LNCAP (cell line): Measurements from ENCODE around the gene MTARC2.

Source experiments
- CTCF ChIP-seq: fragments of 450-650 bp; IDR thresholded peaks from 2 replicates; pipeline ENCODE4 v1.5.1; 2017; ENCODE audit warnings: mild to moderate bottlenecking

The MTARC2 gene

GRCh38 chr1:220815409-220815808 is 67.3 kb downstream of the MTARC2 start:
- TF ChIP-seq CTCF = no peak

- no peak for TF ChIP-seq CTCF
Measured at GRCh38 chr1:220817907-220818306, 69.8 kb downstream of the MTARC2 start.

GRCh38 chr1:220818421-220819173 is 70.5 kb downstream of the MTARC2 start:
- no peak for TF ChIP-seq CTCF

- no peak for TF ChIP-seq CTCF
Measured at GRCh38 chr1:220819467-220820026, 71.4 kb downstream of the MTARC2 start.

GRCh38 chr1:220824031-220824989 is 76.2 kb downstream of the MTARC2 start:
- no peak for TF ChIP-seq CTCF

- no peak for TF ChIP-seq CTCF
Measured at GRCh38 chr1:220825819-220826551, 77.9 kb downstream of the MTARC2 start.

GRCh38 chr1:220826729-220827128 is 78.6 kb downstream of the MTARC2 start:
- no peak for TF ChIP-seq CTCF
